DND-41 (cell line): ENCODE data around the gene ZMYM4.

Experiments
- ATAC-seq: fragments of 200-7000 bp; cut with Tn5 transposase; 3 replicates; pipeline ENCODE4 v1.9.1; 2021; ENCODE audit warnings: low read depth; ENCODE audit not compliant: insufficient read depth
- DNase-seq: peaks from one replicate; pipeline ENCODE4 v3.0.0-alpha.2; 2020
- H2AFZ ChIP-seq: 2 replicates; pipeline ENCODE4 v1.6.0; 2012; ENCODE audit warnings: low read depth, low read length
- H3K27ac ChIP-seq: 2 replicates; pipeline ENCODE4 v1.5.1; 2012; ENCODE audit warnings: low read length, inconsistent platforms
- H3K27me3 ChIP-seq: fragments of 200-600 bp; sonication (generic); 2 replicates; pipeline ENCODE4 v1.6.0; 2012; ENCODE audit warnings: low read length, mild to moderate bottlenecking, inconsistent platforms; ENCODE audit not compliant: insufficient read depth, poor library complexity
- H3K36me3 ChIP-seq: 2 replicates; pipeline ENCODE4 v1.5.1; 2012; ENCODE audit warnings: low read length, inconsistent platforms; ENCODE audit not compliant: insufficient read depth
- H3K4me1 ChIP-seq: 2 replicates; pipeline ENCODE4 v1.5.1; 2012; ENCODE audit warnings: mild to moderate bottlenecking, low read length; ENCODE audit not compliant: insufficient read depth
- H3K4me2 ChIP-seq: 2 replicates; pipeline ENCODE4 v1.6.0; 2012; ENCODE audit warnings: mild to moderate bottlenecking, moderate library complexity, low read length, inconsistent platforms; ENCODE audit not compliant: insufficient read depth
- H3K4me3 ChIP-seq, 2 experiments: fragments of 200-600 bp in 1 of 2; shearing (Covaris generic) in 1 of 2; 2 replicates each; pipeline ENCODE4 v1.5.1; 2012 to 2016; ENCODE audit warnings: inconsistent platforms in 2 of 2, low read length in 2 of 2, mild to moderate bottlenecking in 2 of 2, low read depth in 1 of 2, moderate library complexity in 1 of 2
- H3K79me2 ChIP-seq: 2 replicates; pipeline ENCODE4 v1.6.0; 2012; ENCODE audit warnings: low read length, inconsistent platforms; ENCODE audit not compliant: insufficient read depth
- H3K9ac ChIP-seq: 2 replicates; pipeline ENCODE4 v1.6.0; 2012; ENCODE audit warnings: low read depth, mild to moderate bottlenecking, inconsistent platforms, low read length, moderate library complexity
- H3K9me3 ChIP-seq: 2 replicates; pipeline ENCODE4 v1.5.1; 2012; ENCODE audit warnings: low read length, moderate library complexity, mild to moderate bottlenecking, inconsistent platforms; ENCODE audit not compliant: insufficient read depth, severe bottlenecking
- H4K20me1 ChIP-seq: 2 replicates; pipeline ENCODE4 v1.6.0; 2012; ENCODE audit warnings: low read length; ENCODE audit not compliant: insufficient read depth
- EZH2 ChIP-seq: IDR thresholded peaks from 3 replicates; pipeline ENCODE4 v1.6.1; 2012; ENCODE audit warnings: borderline replicate concordance, low read depth, mild to moderate bottlenecking, moderate library complexity, low read length, inconsistent platforms; ENCODE audit not compliant: severe bottlenecking
- TF ChIP-seq, protein P1 (sequence below): IDR thresholded peaks from 2 replicates; pipeline ENCODE4 v1.5.1; 2012; ENCODE audit warnings: borderline replicate concordance, low read length, moderate library complexity, mild to moderate bottlenecking; ENCODE audit not compliant: poor library complexity, severe bottlenecking; ENCODE audit errors: extremely low read depth

ZMYM4 gene

DNA sequence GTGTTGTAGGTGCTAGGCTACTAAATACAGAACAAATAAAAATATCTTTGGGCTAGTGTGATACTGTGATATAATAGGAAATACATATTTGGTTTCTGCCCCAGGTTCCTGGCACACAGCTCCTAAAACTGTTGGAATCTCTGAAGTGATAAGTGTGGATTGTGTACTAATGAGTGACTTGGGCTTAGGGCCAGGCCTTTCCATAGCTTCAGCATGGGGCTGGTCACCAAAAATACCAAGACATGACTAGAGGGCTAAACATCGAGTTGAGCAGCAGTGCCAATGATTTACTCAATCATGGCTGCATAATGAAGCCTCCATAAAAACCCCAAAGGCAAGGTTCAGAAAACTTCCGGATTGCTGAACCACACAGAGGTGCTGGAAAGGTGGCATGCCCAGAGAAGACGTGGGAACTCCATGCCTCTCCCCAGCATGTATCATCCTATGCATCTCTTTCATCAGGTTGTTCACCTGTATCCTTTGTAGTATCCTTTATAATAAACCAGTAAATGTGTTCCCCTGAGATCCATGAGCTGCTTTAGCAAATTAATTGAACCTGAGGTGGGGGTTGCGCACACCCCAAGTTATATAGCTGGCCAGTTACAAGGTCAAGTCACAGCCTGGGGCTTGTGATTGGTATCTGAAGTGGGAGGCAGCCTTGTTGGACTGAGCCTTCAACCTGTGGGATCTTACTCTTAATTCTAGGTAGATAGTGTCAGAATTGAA, 51.6 kb downstream of the ZMYM4 start:
- H3K27ac ChIP-seq, result no peak overlapping the region
- TF ChIP-seq, protein P1, sequence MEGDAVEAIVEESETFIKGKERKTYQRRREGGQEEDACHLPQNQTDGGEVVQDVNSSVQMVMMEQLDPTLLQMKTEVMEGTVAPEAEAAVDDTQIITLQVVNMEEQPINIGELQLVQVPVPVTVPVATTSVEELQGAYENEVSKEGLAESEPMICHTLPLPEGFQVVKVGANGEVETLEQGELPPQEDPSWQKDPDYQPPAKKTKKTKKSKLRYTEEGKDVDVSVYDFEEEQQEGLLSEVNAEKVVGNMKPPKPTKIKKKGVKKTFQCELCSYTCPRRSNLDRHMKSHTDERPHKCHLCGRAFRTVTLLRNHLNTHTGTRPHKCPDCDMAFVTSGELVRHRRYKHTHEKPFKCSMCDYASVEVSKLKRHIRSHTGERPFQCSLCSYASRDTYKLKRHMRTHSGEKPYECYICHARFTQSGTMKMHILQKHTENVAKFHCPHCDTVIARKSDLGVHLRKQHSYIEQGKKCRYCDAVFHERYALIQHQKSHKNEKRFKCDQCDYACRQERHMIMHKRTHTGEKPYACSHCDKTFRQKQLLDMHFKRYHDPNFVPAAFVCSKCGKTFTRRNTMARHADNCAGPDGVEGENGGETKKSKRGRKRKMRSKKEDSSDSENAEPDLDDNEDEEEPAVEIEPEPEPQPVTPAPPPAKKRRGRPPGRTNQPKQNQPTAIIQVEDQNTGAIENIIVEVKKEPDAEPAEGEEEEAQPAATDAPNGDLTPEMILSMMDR, result no peak
- no peak for TF ChIP-seq EZH2
- H3K79me2 ChIP-seq, result peaks cover 50% of the 10 kb centered on the region
- H3K27me3 ChIP-seq, result no peaks in the 10 kb centered on the region
- no peak overlapping the region for H3K4me3 ChIP-seq
- no peak overlapping the region for H2AFZ ChIP-seq
- no peak overlapping the region for H3K9ac ChIP-seq
- H4K20me1 ChIP-seq, result peaks cover 3% of the 10 kb centered on the region; the same call in 1 of the 2 replicates
- H3K9me3 ChIP-seq, result no peaks in the 10 kb centered on the region
- H3K4me1 ChIP-seq, result no peaks in the 10 kb centered on the region
- H3K4me2 ChIP-seq, result no peak overlapping the region
- H3K36me3 ChIP-seq, result peaks cover 10% of the 10 kb centered on the region; the same call in 1 of the 2 replicates
- ATAC-seq, result no peak
- no peak for DNase-seq

DNA sequence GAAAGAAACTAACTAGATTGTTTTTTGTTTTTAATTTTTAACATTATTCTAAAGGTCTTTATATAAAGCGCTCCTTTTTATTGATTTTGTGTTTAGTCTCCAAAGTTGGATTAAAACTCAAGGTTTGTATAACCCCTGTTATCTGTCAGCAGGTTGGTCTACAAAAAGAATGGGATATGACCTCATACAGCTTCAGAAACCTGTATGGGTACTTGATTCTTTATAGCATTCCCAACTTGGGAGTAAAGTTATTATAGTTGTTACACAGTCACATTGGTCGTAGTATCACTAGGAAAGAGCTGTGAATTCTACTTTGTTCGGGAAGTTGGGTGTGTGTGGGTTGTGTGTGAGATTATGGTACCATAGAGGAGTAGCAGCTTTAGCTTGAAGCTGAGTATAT, 52.4 kb downstream of the ZMYM4 start:
- TF ChIP-seq, protein P1, result no peak
- no peak for TF ChIP-seq EZH2
- no peaks in the 10 kb centered on the region for H3K27me3 ChIP-seq
- peaks cover 12% of the 10 kb centered on the region; the same call in 1 of the 2 replicates for H3K36me3 ChIP-seq
- H2AFZ ChIP-seq, result no peak overlapping the region
- no peak overlapping the region for H3K27ac ChIP-seq
- H3K9ac ChIP-seq, result no peak overlapping the region
- H3K79me2 ChIP-seq, result peaks cover 47% of the 10 kb centered on the region
- DNase-seq (no peak), ATAC-seq (no peak)
- peaks cover 3% of the 10 kb centered on the region; the same call in 1 of the 2 replicates for H4K20me1 ChIP-seq
- H3K4me3 ChIP-seq, result no peak overlapping the region
- H3K9me3 ChIP-seq, result no peaks in the 10 kb centered on the region
- no peaks in the 10 kb centered on the region for H3K4me1 ChIP-seq
- no peak overlapping the region for H3K4me2 ChIP-seq

DNA sequence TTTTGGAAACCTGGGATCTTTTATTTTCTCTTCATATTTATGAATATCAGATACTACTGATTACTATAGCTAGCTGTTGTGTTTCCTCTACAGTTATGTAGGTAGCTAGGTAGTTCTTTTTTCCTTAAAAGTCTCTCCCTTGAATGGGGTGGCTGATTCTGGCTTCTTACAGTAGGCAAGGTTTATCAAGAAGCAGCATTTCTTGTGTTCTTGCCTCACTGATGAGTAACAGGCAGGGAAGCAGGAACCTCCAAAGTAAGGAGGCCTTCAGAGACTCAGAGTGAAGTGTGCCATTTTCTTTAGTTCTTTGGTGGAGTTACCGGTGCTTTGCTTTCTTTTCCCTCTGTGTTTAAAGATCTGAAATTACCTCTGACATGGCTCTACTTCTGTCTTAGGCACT, 56.0 kb downstream of the ZMYM4 start:
- H3K27ac ChIP-seq, result no peak overlapping the region
- no peak overlapping the region for H2AFZ ChIP-seq
- DNase-seq, result no peak
- H4K20me1 ChIP-seq, result peaks cover 3% of the 10 kb centered on the region; the same call in 1 of the 2 replicates
- peaks cover 41% of the 10 kb centered on the region for H3K79me2 ChIP-seq
- no peak for ATAC-seq
- H3K9me3 ChIP-seq, result no peaks in the 10 kb centered on the region
- no peak for TF ChIP-seq EZH2
- TF ChIP-seq, protein P1, result no peak
- H3K36me3 ChIP-seq, result peaks cover 34% of the 10 kb centered on the region
- no peak overlapping the region for H3K4me3 ChIP-seq
- H3K4me1 ChIP-seq, result no peaks in the 10 kb centered on the region
- no peak overlapping the region for H3K9ac ChIP-seq
- H3K27me3 ChIP-seq, result no peaks in the 10 kb centered on the region
- H3K4me2 ChIP-seq, result no peak overlapping the region
